NCI-H2227 (cell line): Measurements from ENCODE around the gene SLC5A9.
"Not testable (repeated sequence)": the region's sequence is repeated elsewhere in the genome, so short reads cannot be mapped to it uniquely, and the experiment has no call there.

ENCODE experiments used
- DNase-seq: peaks from one replicate; lab custom pipeline; 2025; ENCODE audit not compliant: unreplicated experiment; lab: John Stamatoyannopoulos, UW

Gene SLC5A9

GRCh38 chr1:48213462-48213861 is 9.1 kb upstream of the SLC5A9 start:
- DNase-seq = not testable (repeated sequence)

DNA sequence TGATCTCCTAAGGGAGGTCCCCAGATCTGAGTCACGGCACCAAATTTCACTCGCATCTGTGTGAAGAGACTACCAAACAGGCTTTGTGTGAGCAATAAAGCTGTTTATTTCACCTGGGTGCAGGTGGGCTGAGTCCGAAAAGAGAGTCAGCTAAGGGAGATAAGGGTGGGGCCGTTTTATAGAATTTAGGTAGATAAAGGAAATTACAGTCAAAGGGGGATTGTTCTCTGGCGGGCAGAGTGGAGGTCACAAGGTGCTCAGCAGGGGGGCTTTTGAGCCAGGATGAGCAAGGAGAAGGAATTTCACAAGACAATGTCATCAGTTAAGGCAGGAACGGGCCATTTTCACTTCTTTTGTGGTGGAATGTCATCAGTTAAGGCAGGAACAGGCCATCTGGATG is 8.2 kb upstream of the SLC5A9 start:
- DNase-seq = not testable (repeated sequence)

GRCh38 chr1:48214820-48215219 is 7.7 kb upstream of the SLC5A9 start:
- no peak for DNase-seq

DNA sequence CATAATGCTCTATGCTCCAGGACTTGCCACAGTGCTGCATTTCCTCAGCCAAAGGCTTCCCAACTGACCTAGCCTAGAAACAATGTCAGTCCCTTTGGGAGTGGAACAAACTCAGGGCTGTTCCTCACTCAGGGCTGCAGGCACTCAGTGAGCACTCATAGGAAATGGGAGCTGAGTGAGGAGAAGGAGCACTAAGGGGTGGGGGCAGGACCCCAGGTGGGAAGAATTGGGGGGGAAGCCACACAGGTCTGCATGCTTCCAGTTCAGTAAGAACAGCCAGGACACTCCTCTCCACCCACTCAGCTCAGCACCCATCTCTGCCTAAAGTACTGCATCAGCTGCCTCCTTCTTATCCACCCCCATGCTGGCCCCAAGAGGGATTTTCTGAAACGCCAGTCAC is 7.3 kb upstream of the SLC5A9 start:
- DNase-seq = no peak

DNA sequence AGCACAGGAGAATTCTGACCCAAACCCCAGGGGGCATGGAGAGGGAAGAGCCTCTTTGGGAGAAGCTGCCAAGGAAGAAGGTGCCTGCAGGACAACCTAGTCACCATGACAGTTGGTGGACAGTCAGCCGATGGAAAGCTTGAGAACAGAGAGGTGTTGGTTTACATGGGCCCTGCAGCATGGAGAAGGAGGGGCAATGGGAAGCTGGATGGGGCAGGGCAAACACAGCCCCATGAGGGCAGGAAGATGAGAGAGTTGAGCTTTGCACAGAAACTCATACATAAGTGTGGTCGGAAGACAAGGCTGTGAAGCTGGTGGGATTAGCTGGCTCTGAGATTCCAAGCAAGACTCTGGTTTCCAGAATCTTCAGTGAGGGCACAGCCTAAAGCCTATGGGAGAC is 6.6 kb upstream of the SLC5A9 start:
- DNase-seq = no peak

DNA sequence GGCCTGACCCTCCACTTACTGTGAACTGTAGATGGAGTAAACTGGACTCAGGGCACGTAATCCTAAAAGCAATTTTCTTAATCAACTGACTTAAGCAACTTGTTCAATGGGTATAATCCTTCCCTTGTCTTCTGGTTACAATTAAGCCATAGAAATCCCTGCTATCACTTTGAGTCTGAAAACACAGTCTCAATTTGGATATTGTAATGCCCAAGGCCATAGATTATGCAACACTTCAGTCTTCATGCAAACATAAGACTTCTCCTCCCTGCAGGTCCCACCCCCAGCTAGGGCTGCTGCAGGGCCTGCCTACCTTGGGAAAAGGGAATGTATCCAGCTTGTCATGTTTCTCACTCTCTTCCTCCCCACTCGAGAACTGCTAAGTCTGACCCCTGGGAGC is 6.2 kb upstream of the SLC5A9 start:
- no peak for DNase-seq

- no peak for DNase-seq
Measured at GRCh38 chr1:48216941-48217340, 5.6 kb upstream of the SLC5A9 start.

DNA sequence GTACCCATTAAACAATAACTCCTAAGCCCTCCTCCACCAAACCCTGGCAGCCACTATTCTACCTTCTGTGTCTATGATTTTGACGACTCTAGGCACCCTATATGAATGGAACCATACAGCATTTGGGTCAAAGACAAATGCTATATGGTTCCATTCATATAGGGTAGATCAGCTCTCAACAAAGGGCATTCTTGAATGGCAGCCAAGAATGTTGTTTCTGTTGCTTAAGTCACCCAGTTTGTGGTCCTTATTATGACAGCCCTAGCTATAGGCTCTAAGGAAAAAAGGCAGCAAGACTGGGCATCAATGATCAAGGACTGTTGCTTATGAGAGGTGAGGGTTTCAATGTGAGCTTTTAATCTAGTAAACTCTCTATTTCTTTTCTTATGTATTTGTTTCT is 4.7 kb upstream of the SLC5A9 start:
- DNase-seq = no peak

DNA sequence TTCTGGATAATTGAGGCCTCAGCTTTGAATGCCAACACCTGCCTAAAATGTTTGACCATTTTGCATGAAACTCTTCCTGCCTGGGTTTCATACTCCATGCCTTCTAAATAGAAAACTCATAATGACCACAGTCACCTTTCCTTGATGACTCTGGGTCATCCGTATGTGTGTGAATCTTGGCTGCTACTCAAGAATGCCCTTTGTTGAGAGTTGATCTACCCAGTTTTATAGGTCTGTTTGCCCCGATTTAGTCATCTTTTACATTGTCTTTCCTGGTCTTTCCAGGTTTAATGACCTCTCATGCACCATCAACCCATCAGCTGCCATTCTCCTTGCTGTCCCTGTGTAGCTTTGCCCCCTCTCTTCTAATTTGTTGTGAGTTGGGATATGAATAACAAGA is 2.7 kb upstream of the SLC5A9 start:
- DNase-seq = no peak

- no peak for DNase-seq
Measured at GRCh38 chr1:48221122-48221521, 1.4 kb upstream of the SLC5A9 start.

DNA sequence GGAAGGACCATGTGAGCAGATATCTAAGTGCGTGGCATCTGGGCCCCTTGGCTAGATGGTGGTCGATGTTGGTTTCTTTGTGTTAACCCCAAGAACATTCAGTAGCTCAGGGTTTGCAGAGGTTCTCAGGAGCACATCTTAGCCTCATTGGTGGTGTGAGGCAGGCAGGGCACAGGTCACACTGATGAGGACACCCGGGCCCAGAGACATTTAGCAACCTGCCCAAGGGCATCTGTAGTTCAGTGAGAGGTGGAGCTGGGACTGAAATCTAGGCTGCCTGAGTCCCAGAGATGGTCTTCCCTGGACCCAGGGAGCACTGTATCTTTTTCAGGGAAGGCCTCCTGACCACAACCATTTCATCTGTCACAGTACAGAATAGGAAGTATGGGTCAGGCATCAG is 859 bp upstream of the SLC5A9 start:
- DNase-seq = no peak

DNA sequence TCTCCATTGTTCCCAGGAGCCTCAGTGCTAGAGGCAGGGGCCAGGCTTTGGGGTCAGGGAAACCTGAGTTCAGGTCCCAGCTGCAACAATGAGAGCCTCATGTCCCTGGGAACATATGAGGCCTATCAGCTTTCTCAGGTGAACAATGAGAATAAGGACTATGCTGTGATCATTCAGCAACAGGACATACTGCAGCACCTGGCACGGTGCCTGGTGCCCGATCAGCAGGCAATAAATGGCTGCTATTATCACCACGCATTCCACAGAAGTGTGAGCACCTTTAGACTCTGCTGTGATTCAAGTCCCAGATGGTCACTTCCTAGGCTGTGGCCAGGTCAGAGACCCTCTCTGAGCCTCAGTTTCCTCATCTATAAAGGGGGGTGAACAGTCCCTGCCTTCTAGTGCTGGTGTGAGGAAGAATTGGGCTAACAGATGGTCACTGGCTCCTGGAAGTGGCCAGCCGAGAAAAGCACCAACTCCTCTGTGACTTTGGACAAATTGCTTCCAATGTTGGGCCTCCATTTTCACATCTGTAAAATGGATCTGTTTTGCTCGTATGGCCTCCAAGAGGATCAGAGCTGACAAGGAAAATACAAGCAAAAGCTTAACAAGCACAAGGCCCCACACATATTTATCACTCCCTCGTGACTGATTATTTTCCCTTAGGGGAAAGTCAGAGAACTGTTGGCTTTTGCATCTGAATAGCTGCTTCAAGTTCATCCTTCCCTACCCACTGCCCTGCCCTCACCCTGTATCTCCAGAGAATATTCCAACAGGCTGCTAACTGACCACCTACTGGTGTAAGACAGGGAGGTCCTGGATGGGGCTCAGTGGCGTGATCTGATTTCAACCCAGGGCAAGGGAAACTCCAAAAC is 1.1 kb downstream of the SLC5A9 start:
- no peak for DNase-seq

- no peak for DNase-seq
Measured at GRCh38 chr1:48224791-48225190, 2.3 kb downstream of the SLC5A9 start.

DNA sequence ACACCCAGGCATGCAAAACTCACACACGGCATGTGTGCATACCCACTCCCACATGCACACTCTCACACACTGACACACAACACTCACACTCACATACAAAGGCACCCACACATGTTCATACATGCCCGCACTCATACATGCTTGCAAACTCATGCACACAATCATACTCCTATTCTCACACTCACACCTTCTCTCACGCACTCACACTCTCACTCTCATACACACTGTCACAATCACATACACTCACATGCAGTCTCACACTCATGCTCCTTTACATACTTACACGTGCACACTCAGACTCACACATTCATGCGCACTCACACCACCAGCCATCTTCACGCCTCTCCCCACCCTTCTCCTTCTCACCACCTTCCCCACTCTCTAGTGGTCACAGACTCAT is 3.1 kb downstream of the SLC5A9 start:
- no peak for DNase-seq

GRCh38 chr1:48227165-48228013 is 4.9 kb downstream of the SLC5A9 start:
- no peak for DNase-seq

DNA sequence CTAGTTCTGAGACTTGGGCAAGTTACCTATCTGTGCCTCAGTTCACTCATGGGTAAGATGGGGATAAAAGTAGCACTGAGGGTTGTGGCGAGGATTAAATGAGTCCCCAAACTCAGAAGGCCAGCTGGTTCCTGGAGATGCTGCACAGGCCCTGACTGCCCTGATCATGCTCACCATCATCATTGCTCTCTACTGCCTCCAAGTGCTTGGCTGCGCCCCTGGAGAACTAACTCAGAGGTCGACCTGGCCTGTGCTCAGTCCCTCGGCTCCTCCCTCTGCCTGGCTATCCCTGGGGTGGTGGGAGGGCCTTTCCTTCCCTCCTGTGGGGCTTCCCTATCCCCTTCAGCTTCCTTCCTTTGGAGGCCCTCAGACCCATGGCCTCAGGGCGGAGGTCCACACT is 5.6 kb downstream of the SLC5A9 start:
- no peak for DNase-seq

- DNase-seq = no peak
Measured at GRCh38 chr1:48229317-48229716, 6.8 kb downstream of the SLC5A9 start.

GRCh38 chr1:48230236-48230635 is 7.7 kb downstream of the SLC5A9 start:
- DNase-seq = no peak

GRCh38 chr1:48232722-48233121 is 10.2 kb downstream of the SLC5A9 start:
- no peak for DNase-seq

GRCh38 chr1:48233666-48234485 is 11.4 kb downstream of the SLC5A9 start:
- no peak for DNase-seq

DNA sequence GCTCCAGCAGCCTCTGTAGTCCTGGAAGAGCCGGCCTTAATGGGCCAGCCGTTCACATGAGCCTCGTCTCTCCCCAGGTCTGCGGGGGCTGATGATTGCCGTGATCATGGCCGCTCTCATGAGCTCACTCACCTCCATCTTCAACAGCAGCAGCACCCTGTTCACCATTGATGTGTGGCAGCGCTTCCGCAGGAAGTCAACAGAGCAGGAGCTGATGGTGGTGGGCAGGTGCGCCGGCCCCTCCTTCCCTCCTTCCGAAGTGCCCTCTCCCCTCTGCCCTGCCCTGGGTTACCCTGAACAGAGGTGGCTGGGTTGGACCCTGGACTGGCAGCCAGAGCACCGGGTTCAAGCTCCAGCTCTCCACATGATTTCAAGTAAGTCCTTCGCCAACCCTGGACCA is 13.1 kb downstream of the SLC5A9 start:
- no peak for DNase-seq
